GM21619 (cell line): ENCODE results near the gene PRDX1.

Experiments
- ATAC-seq: cut with Tn5 transposase; IDR thresholded peaks from one replicate; pipeline ENCODE4 v1.9.1; 2021; ENCODE audit not compliant: unreplicated experiment

The PRDX1 gene

GRCh38 chr1:45467353-45467752, 54.3 kb downstream of the PRDX1 start:
- ATAC-seq: peak; percentile 56

- ATAC-seq: no peak
These were observed 56.4 kb downstream of the PRDX1 start for GRCh38 chr1:45465277-45465676.
